Stimulated activated CD4-positive, alpha-beta T cell treated with anti-CD3 and anti-CD28 coated beads, TNF-alpha, amount 100 ng/mL, for 1 hour (primary cell): ENCODE data around the gene VPS33A.

ENCODE experiments used
- DNase-seq, 3 donors: peaks; one replicate each; pipeline ENCODE4 v3.0.0-alpha.2; 2020; ENCODE audit warnings: low read depth in 3 of 3, low spot score in 1 of 3

The VPS33A gene

GRCh38 chr12:122183588-122183940 is 82.7 kb downstream of the VPS33A start:
- DNase-seq = no peak

- no peak for DNase-seq
These were observed 83.3 kb downstream of the VPS33A start, which contains the start of gene LRRC43 for GRCh38 chr12:122182887-122183587. Gene LRRC43, plus strand, starts transcription at chr12:122183123. Its CDS starts 22 bp downstream, at chr12:122183145.
